Measurements from ENCODE around the gene ZNF669. TPM values are rescaled to one million over a fixed set of nuclear protein-coding genes. Genes with fewer than 3 reads are reported as not detected.

ZNF669 gene
- total RNA-seq, 1 donor from 2014 or later = 28.1 TPM

DNA sequence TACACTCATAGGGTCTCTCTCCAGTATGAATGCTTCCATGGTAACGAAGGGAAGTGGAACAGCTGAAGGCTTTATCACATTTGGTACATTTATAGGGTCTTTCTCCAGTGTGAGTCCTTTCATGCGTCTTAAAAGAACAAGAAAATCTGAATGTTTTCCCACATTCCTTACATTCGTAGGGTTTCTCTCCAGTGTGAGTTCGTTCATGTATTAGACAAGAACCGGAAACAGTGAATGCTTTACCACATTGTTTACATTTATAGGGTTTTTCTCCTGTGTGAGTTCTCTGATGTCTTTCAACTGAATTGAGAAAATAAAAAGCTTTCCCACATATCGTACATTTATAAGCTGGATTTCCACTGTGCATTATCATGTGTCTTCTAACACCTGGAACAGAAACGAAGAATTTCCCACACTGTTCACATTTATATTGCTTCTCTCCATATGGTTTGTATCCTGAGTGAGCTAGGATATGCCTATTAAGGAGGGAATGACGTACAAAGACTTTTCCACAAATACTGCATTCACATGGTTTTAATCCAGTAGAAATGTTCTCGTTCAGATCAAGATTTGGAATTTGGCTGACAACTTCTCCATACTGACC lies 3.4 kb downstream of the ZNF669 start:
- H3K4me1 Mint-ChIP-seq = peaks cover 5% of the 10 kb centered on the region

DNA sequence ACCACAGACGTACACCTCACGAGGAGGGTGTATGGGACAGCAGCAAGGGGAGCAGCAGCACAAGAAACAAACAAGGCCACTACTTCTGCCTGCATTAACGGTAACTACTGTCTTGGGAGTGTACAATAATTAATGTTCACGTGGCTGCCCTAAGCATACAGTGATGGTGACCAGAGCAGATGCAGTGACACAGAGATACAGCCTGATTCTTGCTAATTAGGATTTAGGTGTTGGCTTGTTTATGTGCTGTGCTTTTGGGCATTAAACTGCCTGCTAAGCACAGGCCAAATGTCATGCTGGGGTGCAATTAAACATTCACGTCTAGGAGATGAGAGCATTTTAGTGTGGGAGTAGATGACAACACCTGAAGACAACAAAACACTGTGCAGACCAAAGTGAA lies 7.2 kb downstream of the ZNF669 start:
- H3K36me3 Mint-ChIP-seq = peaks cover 59% of the 10 kb centered on the region

More for the DNA sequence above, 3.4 kb downstream of the ZNF669 start:
- Mint-ChIP-seq H3K27ac (no peak overlapping the region), H3K27me3 (ENCODE audit: insufficient read depth, low read depth) (peaks cover 9% of the 10 kb centered on the region), H3K4me3 (no peak overlapping the region), H3K9me3 (peaks cover 73% of the 10 kb centered on the region), H3K36me3 (peaks cover 67% of the 10 kb centered on the region)
- H4K20me1 ChIP-seq (ENCODE audit: low read depth) = peaks cover 9% of the 10 kb centered on the region
- peaks cover 16% of the 10 kb centered on the region for H3F3A ChIP-seq (ENCODE audit: low read depth)
- H3K27me3 ChIP-seq = peaks cover 3% of the 10 kb centered on the region
- H3K79me2 ChIP-seq (ENCODE audit: low read depth) = peaks cover 53% of the 10 kb centered on the region
- H3K9ac ChIP-seq = no peak overlapping the region
- H2AFZ ChIP-seq (replicated peaks) = no peak overlapping the region
- H3K9me3 ChIP-seq (ENCODE audit: low read depth) = peaks cover 9% of the 10 kb centered on the region
- TF ChIP-seq EZH2 (IDR thresholded peaks at IDR 0.05) = no peak
- TF ChIP-seq, protein P1, sequence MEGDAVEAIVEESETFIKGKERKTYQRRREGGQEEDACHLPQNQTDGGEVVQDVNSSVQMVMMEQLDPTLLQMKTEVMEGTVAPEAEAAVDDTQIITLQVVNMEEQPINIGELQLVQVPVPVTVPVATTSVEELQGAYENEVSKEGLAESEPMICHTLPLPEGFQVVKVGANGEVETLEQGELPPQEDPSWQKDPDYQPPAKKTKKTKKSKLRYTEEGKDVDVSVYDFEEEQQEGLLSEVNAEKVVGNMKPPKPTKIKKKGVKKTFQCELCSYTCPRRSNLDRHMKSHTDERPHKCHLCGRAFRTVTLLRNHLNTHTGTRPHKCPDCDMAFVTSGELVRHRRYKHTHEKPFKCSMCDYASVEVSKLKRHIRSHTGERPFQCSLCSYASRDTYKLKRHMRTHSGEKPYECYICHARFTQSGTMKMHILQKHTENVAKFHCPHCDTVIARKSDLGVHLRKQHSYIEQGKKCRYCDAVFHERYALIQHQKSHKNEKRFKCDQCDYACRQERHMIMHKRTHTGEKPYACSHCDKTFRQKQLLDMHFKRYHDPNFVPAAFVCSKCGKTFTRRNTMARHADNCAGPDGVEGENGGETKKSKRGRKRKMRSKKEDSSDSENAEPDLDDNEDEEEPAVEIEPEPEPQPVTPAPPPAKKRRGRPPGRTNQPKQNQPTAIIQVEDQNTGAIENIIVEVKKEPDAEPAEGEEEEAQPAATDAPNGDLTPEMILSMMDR (IDR thresholded peaks at IDR 0.05) = no peak
- no peak for TF ChIP-seq EZH2phosphoT487 (IDR thresholded peaks at IDR 0.05)
- H3K4me2 ChIP-seq = no peak overlapping the region
- H3K27ac ChIP-seq = no peak overlapping the region
- no peak overlapping the region for H3K4me3 ChIP-seq
- no peaks in the 10 kb centered on the region for H3K4me1 ChIP-seq
- DNase-seq (ENCODE audit: low spot score) = no peak
- peaks cover 36% of the 10 kb centered on the region for H3K36me3 ChIP-seq

DNA sequence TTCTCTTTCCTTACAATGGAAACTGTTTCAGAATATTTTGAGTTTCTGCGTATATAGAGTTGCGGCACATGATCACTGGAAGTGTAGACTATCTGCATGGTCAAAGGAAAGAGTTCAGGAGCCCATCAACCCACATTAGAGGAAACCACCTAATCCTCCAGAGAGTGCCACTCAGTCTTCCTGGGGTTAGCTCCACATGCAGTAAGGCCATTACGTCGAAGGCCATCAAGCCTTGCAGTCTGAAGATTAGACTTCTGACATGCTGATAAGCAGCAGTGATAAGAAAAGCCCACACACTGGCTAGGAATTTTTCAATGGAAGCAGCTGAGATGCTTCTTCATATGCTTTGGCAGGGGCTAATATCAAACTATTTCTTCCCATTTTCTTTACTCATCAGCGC lies 7.6 kb downstream of the ZNF669 start:
- Histone ChIP-seq H3F3A (ENCODE audit: low read depth) (peaks cover 12% of the 10 kb centered on the region), H3K27me3 (no peaks in the 10 kb centered on the region), H3K36me3 (peaks cover 22% of the 10 kb centered on the region), H3K9ac (no peak overlapping the region), H3K79me2 (ENCODE audit: low read depth) (peaks cover 28% of the 10 kb centered on the region), H3K4me1 (no peaks in the 10 kb centered on the region), H4K20me1 (ENCODE audit: low read depth) (no peaks in the 10 kb centered on the region), H3K27ac (no peak overlapping the region), H2AFZ (replicated peaks) (no peak overlapping the region), H3K9me3 (ENCODE audit: low read depth) (peaks cover 9% of the 10 kb centered on the region), H3K4me2 (no peak overlapping the region), H3K4me3 (no peak overlapping the region)
- H3K27ac Mint-ChIP-seq = no peak overlapping the region
- TF ChIP-seq EZH2 (IDR thresholded peaks at IDR 0.05) (no peak), EZH2phosphoT487 (IDR thresholded peaks at IDR 0.05) (no peak)
- TF ChIP-seq, protein P1 (IDR thresholded peaks at IDR 0.05) = no peak
- H3K4me1 Mint-ChIP-seq = no peaks in the 10 kb centered on the region
- peaks cover 54% of the 10 kb centered on the region for H3K36me3 Mint-ChIP-seq
- peaks cover 4% of the 10 kb centered on the region for H3K27me3 Mint-ChIP-seq (ENCODE audit: insufficient read depth, low read depth)
- H3K4me3 Mint-ChIP-seq = no peak overlapping the region
- DNase-seq (ENCODE audit: low spot score) = no peak
- peaks cover 53% of the 10 kb centered on the region for H3K9me3 Mint-ChIP-seq

More for the DNA sequence above, 7.2 kb downstream of the ZNF669 start:
- Mint-ChIP-seq H3K9me3 (peaks cover 57% of the 10 kb centered on the region), H3K27ac (no peak overlapping the region), H3K4me3 (no peak overlapping the region), H3K4me1 (no peaks in the 10 kb centered on the region), H3K27me3 (ENCODE audit: insufficient read depth, low read depth) (peaks cover 4% of the 10 kb centered on the region)
- H4K20me1 ChIP-seq (ENCODE audit: low read depth) = no peaks in the 10 kb centered on the region
- DNase-seq (ENCODE audit: low spot score) = no peak
- H3K9ac ChIP-seq = no peak overlapping the region
- H3K27me3 ChIP-seq = no peaks in the 10 kb centered on the region
- peaks cover 27% of the 10 kb centered on the region for H3K36me3 ChIP-seq
- peaks cover 12% of the 10 kb centered on the region for H3F3A ChIP-seq (ENCODE audit: low read depth)
- no peak overlapping the region for H3K4me2 ChIP-seq
- peaks cover 9% of the 10 kb centered on the region for H3K9me3 ChIP-seq (ENCODE audit: low read depth)
- H3K27ac ChIP-seq = no peak overlapping the region
- no peak for TF ChIP-seq EZH2 (IDR thresholded peaks at IDR 0.05)
- TF ChIP-seq EZH2phosphoT487 (IDR thresholded peaks at IDR 0.05) = no peak
- TF ChIP-seq, protein P1 (IDR thresholded peaks at IDR 0.05) = no peak
- H3K79me2 ChIP-seq (ENCODE audit: low read depth) = peaks cover 32% of the 10 kb centered on the region
- H3K4me1 ChIP-seq = no peaks in the 10 kb centered on the region
- H2AFZ ChIP-seq (replicated peaks) = no peak overlapping the region
- H3K4me3 ChIP-seq = no peak overlapping the region
